Choroid plexus epithelial cell (primary cell): ENCODE results near the gene LY6G5C.

ENCODE experiments used
- DNase-seq: peaks from one replicate; pipeline ENCODE4 v3.0.0-alpha.2; 2010; ENCODE audit warnings: low read depth
- H3K4me3 ChIP-seq: 2 replicates; pipeline ENCODE4 v1.5.1; 2011; ENCODE audit warnings: low read depth, mild to moderate bottlenecking, control low read depth, low read length, moderate library complexity
- CTCF ChIP-seq: conservative IDR thresholded peaks from 2 replicates; pipeline ENCODE4 v1.5.1; 2011; ENCODE audit warnings: low read depth, mild to moderate bottlenecking, control low read depth, inconsistent platforms, low read length, moderate library complexity

LY6G5C gene

DNA sequence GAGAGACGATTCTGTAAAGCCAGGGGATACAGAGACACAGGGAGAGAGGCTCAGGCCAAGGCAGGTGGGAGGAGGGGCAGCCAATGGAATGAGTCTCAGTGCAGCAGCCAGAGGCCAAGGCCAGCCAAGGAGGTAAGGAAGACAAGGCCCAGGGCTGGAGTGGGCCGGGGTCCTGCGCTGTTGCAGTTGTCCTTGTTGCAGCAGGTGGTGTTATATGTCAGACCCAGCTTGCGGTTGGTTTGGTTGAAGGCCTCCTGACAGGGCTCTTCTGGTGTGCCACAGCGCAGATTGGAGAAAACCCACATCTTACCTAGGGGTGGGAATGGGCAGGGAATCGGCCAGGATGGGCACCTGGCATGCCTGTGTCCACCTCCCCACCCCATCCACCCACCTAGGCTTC is 38.1 kb upstream of the LY6G5C start:
- no peak overlapping the region for H3K4me3 ChIP-seq
- TF ChIP-seq CTCF: no peak
- no peak for DNase-seq

- DNase-seq: no peak
Observed at GRCh38 chr6:31718265-31718664, 37.4 kb upstream of the LY6G5C start.

DNA sequence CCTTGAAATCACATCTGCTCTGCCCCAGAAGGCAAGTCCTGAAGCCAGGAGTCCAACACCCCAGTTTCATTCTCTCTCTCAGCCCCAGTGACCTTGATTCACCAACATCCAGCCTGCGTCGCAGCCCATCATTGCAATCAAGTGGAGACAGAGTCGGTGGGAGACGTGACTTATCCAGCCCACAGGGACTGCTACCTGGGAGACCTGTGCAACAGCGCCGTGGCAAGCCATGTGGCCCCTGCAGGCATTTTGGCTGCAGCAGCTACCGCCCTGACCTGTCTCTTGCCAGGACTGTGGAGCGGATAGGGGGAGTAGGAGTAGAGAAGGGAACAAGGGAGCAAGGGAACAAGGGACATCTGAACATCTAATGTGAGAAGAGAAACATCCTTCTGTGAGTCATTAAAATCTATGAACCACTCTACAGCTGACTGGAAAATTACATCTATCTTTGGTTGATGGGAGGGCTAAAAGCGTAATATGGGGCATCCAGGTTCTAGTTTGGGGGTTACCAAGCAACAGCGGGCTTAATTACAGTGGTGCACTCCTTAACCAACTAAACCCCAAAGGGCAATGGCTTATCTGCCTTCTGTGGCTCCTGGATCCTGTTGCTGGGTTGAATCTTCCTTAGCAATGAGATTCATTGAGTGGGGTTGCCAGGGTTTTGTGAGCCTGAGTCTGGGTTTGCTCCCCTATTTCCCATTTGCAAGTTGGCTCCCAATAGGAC is 36.8 kb upstream of the LY6G5C start:
- no peak for DNase-seq
- H3K4me3 ChIP-seq: no peak overlapping the region
- TF ChIP-seq CTCF: no peak

More at GRCh38 chr6:31718265-31718664, 37.4 kb upstream of the LY6G5C start:
- no peak overlapping the region for H3K4me3 ChIP-seq
- no peak for TF ChIP-seq CTCF

DNA sequence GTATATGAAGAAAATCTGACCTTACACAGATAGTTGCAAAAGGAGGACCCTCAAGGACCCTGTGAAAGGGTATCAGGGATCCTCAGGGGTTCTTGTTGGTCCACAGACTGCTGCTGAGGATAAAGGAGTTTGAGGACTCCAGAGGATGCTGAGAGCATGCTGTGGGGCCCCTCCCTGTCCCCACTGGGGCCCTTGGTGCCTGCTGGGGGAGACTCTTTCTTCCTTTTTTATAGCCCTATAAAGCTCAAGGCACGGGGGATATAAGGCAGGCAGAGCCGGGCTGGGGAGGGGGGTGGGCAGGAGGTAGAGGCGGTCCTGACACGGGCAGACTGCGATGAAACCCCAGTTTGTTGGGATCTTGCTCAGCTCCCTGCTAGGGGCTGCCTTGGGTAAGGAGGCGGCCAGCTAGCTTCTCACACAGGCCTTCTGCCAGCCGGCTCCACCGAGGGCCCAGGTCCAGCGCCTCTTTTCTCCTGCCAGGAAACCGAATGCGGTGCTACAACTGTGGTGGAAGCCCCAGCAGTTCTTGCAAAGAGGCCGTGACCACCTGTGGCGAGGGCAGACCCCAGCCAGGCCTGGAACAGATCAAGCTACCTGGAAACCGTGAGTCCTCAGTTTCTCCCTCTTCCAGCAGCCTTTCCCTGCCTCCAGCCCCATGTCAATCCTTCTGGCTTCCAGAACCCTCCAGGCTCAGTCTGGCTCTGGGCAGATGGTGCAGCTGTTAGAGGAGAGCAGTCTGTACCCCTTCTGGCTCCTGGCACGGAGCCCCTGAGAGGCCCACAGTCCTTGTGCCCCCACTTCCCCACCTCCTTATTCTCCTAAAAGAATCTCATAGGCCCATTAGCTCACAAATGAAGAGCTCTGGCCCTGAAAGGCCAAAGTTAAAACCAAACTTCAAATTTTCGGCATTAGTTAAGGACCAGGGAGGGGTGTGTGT is 34.4 kb upstream of the LY6G5C start, which contains the start of gene LY6G6D:
Gene LY6G6D, plus strand, starts transcription at position 327 of the 937 bp plus-strand sequence. Its CDS starts 8 bp downstream, at position 335.
- no peak for DNase-seq
- no peak for TF ChIP-seq CTCF
- no peak within 1 kb of the TSS for H3K4me3 ChIP-seq

DNA sequence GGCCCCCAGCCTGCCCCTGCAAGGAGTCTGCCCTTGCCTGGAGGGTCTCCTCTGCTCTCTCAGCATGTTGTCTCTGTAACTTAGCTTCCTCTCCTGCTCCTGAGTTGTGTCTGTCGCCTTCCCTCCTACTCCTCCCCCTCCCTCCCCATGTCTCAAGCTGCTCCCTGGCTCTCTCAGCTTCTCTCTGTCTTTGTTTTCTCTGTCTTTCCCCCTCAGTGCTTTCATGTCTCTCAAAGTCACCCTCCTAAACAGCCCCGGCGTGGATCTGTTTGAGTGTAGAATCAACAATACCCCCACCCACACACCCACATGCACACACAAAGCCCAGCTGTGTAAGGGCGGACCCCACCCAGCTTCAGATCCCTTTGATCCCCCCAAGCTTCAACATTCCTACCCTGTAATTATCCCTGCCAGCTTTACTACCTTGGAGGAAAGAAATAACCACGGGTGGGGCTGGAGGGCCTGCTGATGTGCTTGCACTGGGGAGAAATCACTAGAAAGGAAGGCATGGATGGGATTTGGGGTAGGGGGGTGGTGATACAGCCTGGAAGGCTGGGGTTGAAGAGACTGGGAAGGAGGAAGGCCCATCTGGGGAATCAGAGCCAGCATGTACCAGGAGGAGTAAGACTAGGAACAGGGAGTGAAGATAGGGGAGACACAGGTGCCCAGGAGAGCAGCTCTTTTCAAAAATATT is 33.3 kb upstream of the LY6G5C start:
- no peak for DNase-seq
- no peak overlapping the region for H3K4me3 ChIP-seq
- no peak for TF ChIP-seq CTCF

DNA sequence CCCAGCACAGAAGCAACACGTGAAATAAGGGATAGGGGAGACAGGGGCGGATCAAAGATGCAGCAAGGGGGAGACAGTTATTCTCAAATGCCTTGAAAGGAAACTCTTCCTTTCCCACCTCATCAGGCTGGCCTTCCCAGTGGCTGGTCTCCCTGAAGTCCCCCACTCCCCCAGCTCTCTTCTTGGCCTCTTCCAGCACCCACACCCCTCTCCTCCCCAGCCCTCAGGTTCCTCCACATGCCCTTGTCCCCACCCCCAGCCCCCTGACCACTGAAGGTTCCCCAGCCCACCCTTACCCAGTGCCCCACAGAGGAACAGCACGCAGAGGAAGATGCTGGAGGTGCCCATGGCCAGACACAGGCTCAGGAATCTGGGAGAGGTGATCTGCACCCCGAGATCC is 32.6 kb upstream of the LY6G5C start:
- TF ChIP-seq CTCF: no peak
- no peak overlapping the region for H3K4me3 ChIP-seq
- no peak for DNase-seq
